Measurements from ENCODE around the gene BIRC2. TPM values are rescaled to one million over a fixed set of nuclear protein-coding genes. Genes with fewer than 3 reads are reported as not detected.
"Not testable (repeated sequence)": the region's sequence is repeated elsewhere in the genome, so short reads cannot be mapped to it uniquely, and the experiment has no call there.

BIRC2 gene
- total RNA-seq, 4 donors from 2014 or later = 25.6 to 40.3 (median 33.5) TPM

DNA sequence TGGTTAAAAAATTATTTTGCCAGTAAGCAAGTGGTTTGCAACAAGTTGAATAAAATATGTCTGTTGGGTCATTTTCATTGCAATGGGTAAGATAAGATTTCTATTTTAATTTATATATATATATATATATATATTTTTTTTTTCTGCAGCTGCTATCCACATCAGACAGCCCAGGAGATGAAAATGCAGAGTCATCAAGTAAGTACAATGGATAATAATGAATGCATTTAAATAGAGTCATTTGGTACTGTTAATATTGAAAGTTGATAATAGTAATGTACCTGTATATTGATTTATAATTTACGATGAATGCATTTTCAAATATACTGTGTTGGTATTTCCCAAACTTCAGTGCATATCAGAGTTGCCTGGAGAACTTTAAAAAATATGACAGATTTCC, 18.3 kb upstream of the BIRC2 start:
- Histone ChIP-seq H3K36me3 (peaks cover 17 to 72% (median 37%) of the 10 kb centered on the region in 4 donors), H3K9me3 (no peaks in the 10 kb centered on the region), H3K4me3 (no peak overlapping the region), H3K4me1 (peaks cover 0 to 3% (median 1%) of the 10 kb centered on the region in 4 donors), H3K27ac (replicated peaks in 1 of 4) (no peak overlapping the region), H3K27me3 (no peaks in the 10 kb centered on the region)
- DNase-seq (ENCODE audit: extremely low spot score) = no peak
- 100% methylated on average over 1 of the region's 1 CpG for WGBS
- no peak for TF ChIP-seq POLR2A (IDR thresholded peaks at IDR 0.05; ENCODE audit: low read depth)
- TF ChIP-seq CTCF (IDR thresholded peaks at IDR 0.05) = no peak
- TF ChIP-seq EP300 (IDR thresholded peaks at IDR 0.05) = no peak
- intact Hi-C loops (cut with DNase I) = no loop called here

DNA sequence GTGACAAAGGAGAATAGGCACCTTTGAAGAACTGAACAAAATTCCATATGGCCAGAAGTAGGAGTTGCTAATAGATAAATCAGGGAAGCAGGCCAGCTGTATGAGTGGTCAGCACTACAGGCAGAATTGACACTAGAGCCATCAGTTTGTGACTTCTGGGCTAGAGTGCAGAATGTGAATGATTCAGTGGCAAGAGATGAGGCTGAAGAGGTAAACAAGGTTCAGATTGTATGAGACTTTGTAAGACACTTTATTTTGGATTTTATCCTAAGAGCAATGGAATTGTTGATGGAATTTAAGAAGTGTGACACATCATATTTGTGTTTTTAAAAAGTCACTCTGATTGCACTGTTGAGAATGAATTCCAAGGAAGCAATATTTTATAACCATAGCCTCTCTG, 16.8 kb upstream of the BIRC2 start:
- Histone ChIP-seq H3K9me3 (no peaks in the 10 kb centered on the region), H3K36me3 (peaks cover 17 to 77% (median 37%) of the 10 kb centered on the region in 4 donors), H3K27me3 (no peaks in the 10 kb centered on the region), H3K4me1 (no peaks in the 10 kb centered on the region), H3K27ac (replicated peaks in 1 of 4) (no peak overlapping the region), H3K4me3 (no peak overlapping the region)
- no peak for TF ChIP-seq EP300 (IDR thresholded peaks at IDR 0.05)
- TF ChIP-seq POLR2A (IDR thresholded peaks at IDR 0.05; ENCODE audit: low read depth) = no peak
- TF ChIP-seq POLR2AphosphoS5 (IDR thresholded peaks at IDR 0.05) = no peak
- TF ChIP-seq CTCF (IDR thresholded peaks at IDR 0.05) = no peak
- intact Hi-C loops (cut with DNase I) = no loop called here
- DNase-seq (ENCODE audit: extremely low spot score) = no peak

DNA sequence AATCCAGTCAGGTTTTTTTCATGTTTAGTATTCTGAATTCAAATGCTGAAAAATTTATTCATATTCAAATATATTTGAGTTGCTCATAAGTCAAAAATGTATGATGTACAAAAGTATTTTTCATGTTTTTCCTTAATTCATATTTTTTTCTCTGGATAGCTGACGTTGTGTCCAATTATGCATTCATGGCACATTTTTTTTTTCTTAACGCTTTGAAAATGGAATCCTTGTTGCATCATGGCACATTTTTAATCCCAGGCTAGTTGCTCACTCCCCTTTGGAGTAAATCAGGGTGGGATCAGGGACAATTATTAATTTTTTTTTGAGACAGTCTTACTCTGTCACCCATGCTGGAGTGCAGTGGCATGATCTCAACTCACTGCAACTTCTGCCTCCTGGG, 15.7 kb upstream of the BIRC2 start:
- Histone ChIP-seq H3K27ac (replicated peaks in 1 of 4) (no peak overlapping the region), H3K4me1 (no peaks in the 10 kb centered on the region)
- intact Hi-C loops (cut with DNase I) = no loop called here

DNA sequence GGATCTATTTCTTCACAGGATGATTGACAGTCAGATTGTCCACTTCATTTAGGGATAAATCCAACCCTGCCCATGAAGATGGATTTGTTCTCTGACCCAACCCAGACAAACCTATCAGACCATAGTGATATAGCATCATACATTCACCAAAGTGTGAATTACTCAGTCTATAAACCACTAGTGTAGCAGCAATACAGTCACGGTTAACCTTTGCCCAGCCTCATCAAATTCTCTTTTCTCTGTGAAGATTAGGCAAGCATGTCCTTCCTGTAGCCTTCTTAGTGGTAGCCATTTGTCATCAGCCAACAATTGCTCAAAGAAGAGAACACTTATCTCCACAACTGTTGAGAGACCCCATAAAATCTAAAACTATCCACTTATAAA, 14.4 kb upstream of the BIRC2 start:
- Histone ChIP-seq H3K27ac (replicated peaks in 1 of 4) (no peak overlapping the region), H3K9me3 (no peaks in the 10 kb centered on the region), H3K27me3 (no peaks in the 10 kb centered on the region), H3K4me1 (no peaks in the 10 kb centered on the region), H3K4me3 (no peak overlapping the region), H3K36me3 (peaks cover 34 to 85% (median 41%) of the 10 kb centered on the region in 4 donors)
- WGBS = 79% methylated on average over 1 of the region's 1 CpG
- no peak for TF ChIP-seq CTCF (IDR thresholded peaks at IDR 0.05)
- TF ChIP-seq POLR2A (IDR thresholded peaks at IDR 0.05; ENCODE audit: low read depth) = no peak
- TF ChIP-seq POLR2AphosphoS5 (IDR thresholded peaks at IDR 0.05) = no peak
- TF ChIP-seq EP300 (IDR thresholded peaks at IDR 0.05) = no peak
- no peak for DNase-seq (ENCODE audit: extremely low spot score)
- intact Hi-C loops (cut with DNase I) = no loop called here

More for the DNA sequence above, 15.7 kb upstream of the BIRC2 start:
- no peak for DNase-seq (ENCODE audit: extremely low spot score)
- Histone ChIP-seq H3K4me3 (no peak overlapping the region), H3K27me3 (no peaks in the 10 kb centered on the region), H3K9me3 (no peaks in the 10 kb centered on the region), H3K36me3 (peaks cover 22 to 84% (median 39%) of the 10 kb centered on the region in 4 donors)
- TF ChIP-seq CTCF (IDR thresholded peaks at IDR 0.05) (no peak), POLR2AphosphoS5 (IDR thresholded peaks at IDR 0.05) (no peak), EP300 (IDR thresholded peaks at IDR 0.05) (no peak), POLR2A (IDR thresholded peaks at IDR 0.05; ENCODE audit: low read depth) (no peak)
- 91% methylated on average over 2 of the region's 2 CpGs for WGBS

DNA sequence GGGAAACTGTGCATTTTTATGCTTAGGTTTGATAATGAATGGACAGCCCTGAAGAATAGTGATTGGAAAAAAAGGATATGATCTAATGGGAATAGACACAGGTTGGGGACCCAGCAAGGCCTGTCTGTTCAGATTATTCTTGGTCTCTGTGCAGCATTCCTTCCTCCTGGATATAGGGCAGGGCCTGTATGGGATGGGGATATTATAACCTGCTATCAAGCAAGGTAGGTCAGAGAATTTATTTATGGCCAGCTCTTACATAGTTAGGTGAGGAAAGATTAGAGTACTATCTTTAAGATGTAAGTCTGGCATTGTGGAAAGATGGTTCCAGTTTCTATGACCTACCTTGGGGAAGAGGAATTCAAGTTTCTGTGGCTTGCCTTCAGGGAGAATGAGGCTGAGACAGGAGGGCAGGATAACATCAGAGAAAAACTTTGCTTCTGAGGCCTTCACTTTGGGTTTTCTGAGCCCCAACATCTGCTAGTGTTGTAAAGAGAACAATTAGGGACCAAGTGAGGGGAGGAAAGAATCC, 8.5 kb upstream of the BIRC2 start:
- Histone ChIP-seq H3K27ac (replicated peaks in 1 of 4) (no peak overlapping the region), H3K4me3 (no peak overlapping the region), H3K36me3 (peaks cover 3 to 38% (median 17%) of the 10 kb centered on the region in 4 donors), H3K27me3 (no peaks in the 10 kb centered on the region), H3K4me1 (peaks cover 0 to 3% (median 0%) of the 10 kb centered on the region in 4 donors), H3K9me3 (no peaks in the 10 kb centered on the region)
- TF ChIP-seq POLR2AphosphoS5 (IDR thresholded peaks at IDR 0.05) (no peak), EP300 (IDR thresholded peaks at IDR 0.05) (no peak), CTCF (IDR thresholded peaks at IDR 0.05) (no peak), POLR2A (IDR thresholded peaks at IDR 0.05; ENCODE audit: low read depth) (no peak)
- intact Hi-C loops (cut with DNase I) = no loop called here
- no peak for DNase-seq (ENCODE audit: extremely low spot score)

DNA sequence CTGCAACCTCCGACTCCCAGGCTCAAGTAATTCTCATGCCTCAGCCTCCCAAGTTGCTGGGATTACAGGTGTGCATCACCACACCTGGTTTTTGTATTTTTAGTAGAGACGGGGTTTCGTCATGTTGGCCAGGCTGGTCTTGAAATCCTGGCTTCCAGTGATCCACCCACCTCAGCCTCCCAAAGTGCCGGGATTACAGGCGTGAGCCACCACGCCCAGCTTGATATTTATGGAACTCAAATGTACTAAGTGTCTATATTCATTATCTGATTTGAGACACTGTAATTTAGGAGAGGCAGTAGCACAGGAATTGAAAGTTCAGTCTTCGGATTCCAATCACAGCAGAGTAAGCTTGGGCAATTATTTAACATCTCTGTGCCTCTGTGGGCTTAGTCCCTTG, 5.7 kb upstream of the BIRC2 start:
- WGBS = 83% methylated on average over 7 of the region's 7 CpGs

More for the DNA sequence above, 5.7 kb upstream of the BIRC2 start:
- not testable (repeated sequence) for H3K4me3 ChIP-seq; H3K27ac ChIP-seq (replicated peaks in 1 of 4); H3K9me3 ChIP-seq; DNase-seq (ENCODE audit: extremely low spot score); H3K27me3 ChIP-seq
- H3K4me1 ChIP-seq = peaks cover 7 to 10% (median 8%) of the 10 kb centered on the region in 4 donors
- peaks cover 0 to 23% (median 14%) of the 10 kb centered on the region in 4 donors for H3K36me3 ChIP-seq
- intact Hi-C loops (cut with DNase I) = loop anchor here (2.0 to 5.0 kb wide), 4 partner anchors 54 to 326 kb away; partner anchors contain the start of gene TMEM123
